NCI-H1092 (cell line): ENCODE data around the gene HMGB1.
"Not testable (repeated sequence)": the region's sequence is repeated elsewhere in the genome, so short reads cannot be mapped to it uniquely, and the experiment has no call there.

Source experiments
- DNase-seq: peaks from one replicate; lab custom pipeline; 2025; lab: John Stamatoyannopoulos, UW

HMGB1 gene

GRCh38 chr13:30466358-30466714 lies 600 bp upstream of the HMGB1 start:
- DNase-seq: no peak

GRCh38 chr13:30465343-30465592 lies 468 bp downstream of the HMGB1 start:
- DNase-seq: no peak

- peak; percentile 56 for DNase-seq
Observed at GRCh38 chr13:30464496-30465342, 1.0 kb downstream of the HMGB1 start.

- no peak for DNase-seq
Observed at GRCh38 chr13:30463787-30464495, 1.8 kb downstream of the HMGB1 start.

- not testable (repeated sequence) for DNase-seq
Observed at GRCh38 chr13:30461279-30462066, 4.3 kb downstream of the HMGB1 start.

- DNase-seq: no peak
Observed at GRCh38 chr13:30457306-30457891, 8.3 kb downstream of the HMGB1 start.

- DNase-seq: no peak
Observed at GRCh38 chr13:30456290-30456689, 9.4 kb downstream of the HMGB1 start.

- DNase-seq: no peak
Observed at GRCh38 chr13:30454991-30455390, 10.7 kb downstream of the HMGB1 start.

GRCh38 chr13:30453727-30454126 lies 12.0 kb downstream of the HMGB1 start:
- DNase-seq: no peak

GRCh38 chr13:30451476-30451875 lies 14.3 kb downstream of the HMGB1 start:
- not testable (repeated sequence) for DNase-seq

GRCh38 chr13:30450066-30450465 lies 15.7 kb downstream of the HMGB1 start:
- DNase-seq: no peak

GRCh38 chr13:30448441-30448840 lies 17.3 kb downstream of the HMGB1 start:
- no peak for DNase-seq

- DNase-seq: no peak
Observed at GRCh38 chr13:30446126-30446500, 19.6 kb downstream of the HMGB1 start.

- DNase-seq: no peak
Observed at GRCh38 chr13:30443957-30444404, 21.8 kb downstream of the HMGB1 start.

GRCh38 chr13:30443491-30443890 lies 22.2 kb downstream of the HMGB1 start:
- not testable (repeated sequence) for DNase-seq

- DNase-seq: no peak
Observed at GRCh38 chr13:30442926-30443325, 22.8 kb downstream of the HMGB1 start.

- no peak for DNase-seq
Observed at GRCh38 chr13:30440910-30441703, 24.6 kb downstream of the HMGB1 start.

- no peak for DNase-seq
Observed at GRCh38 chr13:30438286-30438685, 27.4 kb downstream of the HMGB1 start.

- no peak for DNase-seq
Observed at GRCh38 chr13:30437177-30437576, 28.6 kb downstream of the HMGB1 start.

- DNase-seq: no peak
Observed at GRCh38 chr13:30435911-30436451, 29.8 kb downstream of the HMGB1 start.

- DNase-seq: no peak
Observed at GRCh38 chr13:30431269-30431940, 34.3 kb downstream of the HMGB1 start.
